HG02938 (cell line): ENCODE measurements around the gene MYO7A.

ENCODE experiments used
- ATAC-seq: cut with Tn5 transposase; IDR thresholded peaks from one replicate; pipeline ENCODE4 v1.9.1; 2021; ENCODE audit warnings: mild to moderate bottlenecking, moderate library complexity; ENCODE audit not compliant: unreplicated experiment

Gene MYO7A

GRCh38 chr11:77211594-77212251, 83.7 kb downstream of the MYO7A start:
- ATAC-seq, result no peak

- ATAC-seq, result no peak
Observed at GRCh38 chr11:77212314-77213007, 84.4 kb downstream of the MYO7A start.

- ATAC-seq, result no peak
Observed at GRCh38 chr11:77213029-77213579, 85.1 kb downstream of the MYO7A start.

- no peak for ATAC-seq
Observed at GRCh38 chr11:77213589-77214428, 85.8 kb downstream of the MYO7A start.

- no peak for ATAC-seq
Observed at GRCh38 chr11:77214557-77214956, 86.5 kb downstream of the MYO7A start.

- no peak for ATAC-seq
Observed at GRCh38 chr11:77215106-77215505, 87.1 kb downstream of the MYO7A start.

- ATAC-seq, result no peak
Observed at GRCh38 chr11:77217156-77217555, 89.1 kb downstream of the MYO7A start.

- no peak for ATAC-seq
Observed at GRCh38 chr11:77223797-77224196, 95.8 kb downstream of the MYO7A start.

- ATAC-seq, result no peak
Observed at GRCh38 chr11:77230878-77231605, 103.0 kb downstream of the MYO7A start.

GRCh38 chr11:77231800-77232199, 103.8 kb downstream of the MYO7A start:
- no peak for ATAC-seq

GRCh38 chr11:77232242-77232641, 104.2 kb downstream of the MYO7A start:
- ATAC-seq, result no peak

GRCh38 chr11:77233011-77233410, 105.0 kb downstream of the MYO7A start:
- ATAC-seq, result no peak

- no peak for ATAC-seq
Observed at GRCh38 chr11:77236901-77237300, 108.9 kb downstream of the MYO7A start.

- no peak for ATAC-seq
Observed at GRCh38 chr11:77244277-77245027, 116.4 kb downstream of the MYO7A start.

- ATAC-seq, result no peak
Observed at GRCh38 chr11:77249427-77249826, 121.4 kb downstream of the MYO7A start.

- ATAC-seq, result no peak
Observed at GRCh38 chr11:77250881-77251640, 123.0 kb downstream of the MYO7A start.

- no peak for ATAC-seq
Observed at GRCh38 chr11:77252555-77253270, 124.7 kb downstream of the MYO7A start.

GRCh38 chr11:77253690-77254089, 125.6 kb downstream of the MYO7A start:
- ATAC-seq, result no peak

- no peak for ATAC-seq
Observed at GRCh38 chr11:77259641-77260040, 131.6 kb downstream of the MYO7A start.
